Activated CD4-positive, alpha-beta memory T cell treated with anti-CD3 and anti-CD28 coated beads, Interleukin-2, amount 10 ng/mL, durations not matched to agents 7 days and 5 days (primary cell): ENCODE measurements around the gene ZXDC. TPM values are rescaled to one million over a fixed set of nuclear protein-coding genes. Genes with fewer than 3 reads are reported as not detected.

Experiments used
- CTCF ChIA-PET: fragments of 350-600 bp; sonication (Branson Sonifier 250); formaldehyde crosslinking; loops from one replicate; lab custom pipeline; 2021; ENCODE audit warnings: antibody characterized with exemption, inconsistent platforms; lab: Charles Lee
- POLR2A ChIA-PET: fragments of 350-600 bp; sonication (Branson Sonifier 250); formaldehyde crosslinking; loops from one replicate; lab custom pipeline; 2021; ENCODE audit warnings: antibody characterized with exemption; lab: Charles Lee
- DNase-seq: peaks from one replicate; pipeline ENCODE4 v3.0.0-alpha.2; 2020
- H3K27ac Mint-ChIP-seq: one replicate; pipeline ENCODE4 v1.8.0; 2021; ENCODE audit warnings: mild to moderate bottlenecking, mixed read lengths
- H3K27me3 Mint-ChIP-seq: one replicate; pipeline ENCODE4 v1.8.0; 2021; ENCODE audit warnings: mixed read lengths
- H3K36me3 Mint-ChIP-seq: one replicate; pipeline ENCODE4 v1.8.0; 2021; ENCODE audit warnings: low read depth, mixed read lengths
- H3K4me1 Mint-ChIP-seq: one replicate; pipeline ENCODE4 v1.8.0; 2021; ENCODE audit warnings: mixed read lengths
- H3K4me3 Mint-ChIP-seq: one replicate; pipeline ENCODE4 v1.8.0; 2021; ENCODE audit warnings: mild to moderate bottlenecking, mixed read lengths
- H3K9me3 Mint-ChIP-seq: one replicate; pipeline ENCODE4 v1.8.0; 2021; ENCODE audit warnings: mixed read lengths
- total RNA-seq, 2 experiments: library from RNA; stranded (reverse); gene quantifications; one replicate each; pipeline ENCODE4 v1.2.3, GENCODE V29; 2021

ZXDC gene
- total RNA-seq, 2 experiments from 2014 or later = 23.8 to 23.9 TPM

DNA sequence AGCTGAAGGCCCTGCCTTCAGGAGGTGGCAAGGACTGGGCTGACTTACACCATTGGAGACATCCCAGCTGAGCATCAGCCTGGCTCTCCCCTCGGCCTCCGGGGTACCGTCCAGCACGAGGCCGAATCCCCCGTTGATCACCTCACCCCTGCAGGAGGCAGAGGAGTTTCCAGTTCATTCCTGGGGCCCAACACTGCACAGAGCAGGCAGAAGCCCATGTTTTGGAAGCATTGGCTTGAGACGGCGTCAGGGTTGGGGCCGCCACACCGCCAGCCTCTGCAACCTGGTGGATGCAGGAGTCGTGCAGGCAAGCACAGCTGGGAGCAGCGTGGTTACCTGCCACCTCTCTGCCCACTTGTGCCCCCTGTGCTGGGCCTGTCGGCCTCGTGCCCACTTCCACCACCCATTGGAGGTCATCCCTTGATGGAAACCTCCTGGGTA is 7.7 kb upstream of the ZXDC start:
- Mint-ChIP-seq H3K9me3 (no peaks in the 10 kb centered on the region), H3K27me3 (no peaks in the 10 kb centered on the region), H3K27ac (no peak overlapping the region), H3K4me1 (peaks cover 13% of the 10 kb centered on the region), H3K36me3 (no peaks in the 10 kb centered on the region), H3K4me3 (no peak overlapping the region)
- CTCF ChIA-PET = no interaction called here
- DNase-seq = no peak
- POLR2A ChIA-PET = no interaction called here

DNA sequence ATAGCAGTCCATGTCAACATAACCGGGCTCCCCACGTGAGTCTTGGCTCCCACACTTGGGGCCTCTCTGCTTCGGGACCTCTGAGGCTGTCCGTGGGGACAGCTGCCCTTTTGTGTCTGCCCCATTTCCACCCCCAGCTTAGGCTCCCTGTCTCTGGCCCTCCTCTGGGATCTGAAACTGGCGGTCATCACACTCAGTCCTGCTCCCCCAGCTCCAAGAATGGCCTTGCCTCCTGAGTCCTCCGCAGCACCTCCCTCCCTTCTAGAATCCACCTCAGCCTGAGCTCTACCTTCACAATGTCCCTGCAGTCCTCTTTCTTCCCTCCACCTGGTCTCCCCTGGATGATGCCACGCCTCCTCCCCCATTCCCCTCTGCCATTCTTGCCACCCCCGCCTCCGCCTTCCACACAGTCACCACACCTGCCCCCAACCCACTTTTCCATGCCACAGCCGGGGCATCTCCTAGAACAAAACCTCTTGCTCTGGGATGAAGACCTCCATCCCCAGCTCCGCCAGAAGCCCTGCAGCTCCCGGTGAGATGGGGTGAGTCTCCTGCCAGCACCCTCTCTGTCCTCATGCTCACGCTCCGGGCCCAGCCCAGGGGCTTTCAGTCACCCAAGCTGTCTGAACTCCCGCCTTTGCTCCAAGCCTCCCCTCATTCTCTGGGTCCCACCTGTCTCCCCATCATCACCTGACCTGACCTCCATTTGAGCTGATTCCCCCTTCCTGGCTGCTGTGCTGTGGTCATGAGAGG is 7.0 kb upstream of the ZXDC start:
- ChIA-PET POLR2A (no interaction called here), CTCF (no interaction called here)
- H3K27ac Mint-ChIP-seq = no peak overlapping the region
- DNase-seq = no peak
- H3K27me3 Mint-ChIP-seq = no peaks in the 10 kb centered on the region
- no peaks in the 10 kb centered on the region for H3K9me3 Mint-ChIP-seq
- H3K4me3 Mint-ChIP-seq = no peak overlapping the region
- peaks cover 13% of the 10 kb centered on the region for H3K4me1 Mint-ChIP-seq
- no peaks in the 10 kb centered on the region for H3K36me3 Mint-ChIP-seq

DNA sequence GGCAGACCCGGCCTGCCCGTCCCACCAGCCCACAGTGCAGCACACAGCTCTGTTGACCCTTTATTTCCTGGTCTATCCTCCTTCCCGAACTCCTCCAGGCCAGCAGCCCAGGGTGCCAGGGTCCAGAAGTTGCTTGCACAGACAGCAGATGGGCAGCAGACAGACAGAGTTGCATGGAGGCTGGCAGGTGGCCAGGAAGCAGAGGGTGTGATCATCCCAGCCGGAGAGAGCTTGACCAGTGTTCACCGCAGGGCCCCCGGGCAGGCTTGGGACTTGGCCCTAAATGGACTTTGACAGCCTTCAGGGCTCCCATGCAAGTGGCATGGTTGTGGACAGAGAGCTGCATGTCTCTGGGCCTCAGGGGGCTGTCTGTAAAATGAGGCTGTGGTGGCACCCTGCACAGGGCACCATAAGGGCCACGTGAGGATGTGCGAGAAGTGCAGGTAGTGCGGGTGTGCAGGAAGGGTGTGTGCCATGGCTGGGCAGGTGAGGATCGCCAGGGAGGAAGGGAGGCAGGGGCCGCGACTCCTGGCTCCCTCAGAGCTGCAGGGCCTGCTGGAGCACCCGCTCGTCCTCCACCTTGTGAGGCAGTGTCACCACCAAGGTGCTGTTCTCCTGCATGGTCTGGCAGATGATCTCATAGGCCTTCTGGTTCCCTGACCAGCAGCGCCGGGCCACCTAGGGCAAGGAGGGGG is 6.3 kb upstream of the ZXDC start:
- DNase-seq = no peak
- Mint-ChIP-seq H3K27me3 (no peaks in the 10 kb centered on the region), H3K4me1 (peaks cover 11% of the 10 kb centered on the region), H3K36me3 (no peaks in the 10 kb centered on the region), H3K27ac (no peak overlapping the region), H3K4me3 (no peak overlapping the region), H3K9me3 (no peaks in the 10 kb centered on the region)
- ChIA-PET CTCF (no interaction called here), POLR2A (no interaction called here)

DNA sequence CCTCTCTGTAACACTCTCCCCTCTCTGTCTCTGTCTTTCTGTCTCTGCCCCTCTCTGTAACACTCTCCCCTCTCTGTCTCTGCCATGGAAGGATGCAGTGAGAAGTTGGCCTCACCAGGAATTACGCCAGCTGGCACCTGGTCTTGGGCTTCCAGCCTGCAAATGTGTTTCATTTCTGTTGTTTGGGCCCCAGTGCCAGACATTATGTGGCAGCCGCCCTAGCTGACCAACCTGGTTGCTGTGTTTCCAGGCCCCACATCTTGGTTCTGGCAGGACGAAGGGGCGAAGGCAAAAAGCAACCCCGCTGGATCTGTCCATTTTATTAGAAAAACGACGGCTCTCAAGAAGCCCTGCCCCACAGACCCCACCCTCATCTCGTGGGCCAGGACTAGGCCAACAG is 5.2 kb upstream of the ZXDC start:
- DNase-seq = no peak
- ChIA-PET POLR2A (no interaction called here), CTCF (no interaction called here)
- H3K27ac Mint-ChIP-seq = no peak overlapping the region
- H3K4me3 Mint-ChIP-seq = no peak overlapping the region
- no peaks in the 10 kb centered on the region for H3K27me3 Mint-ChIP-seq
- no peaks in the 10 kb centered on the region for H3K9me3 Mint-ChIP-seq
- H3K36me3 Mint-ChIP-seq = no peaks in the 10 kb centered on the region
- peaks cover 7% of the 10 kb centered on the region for H3K4me1 Mint-ChIP-seq

DNA sequence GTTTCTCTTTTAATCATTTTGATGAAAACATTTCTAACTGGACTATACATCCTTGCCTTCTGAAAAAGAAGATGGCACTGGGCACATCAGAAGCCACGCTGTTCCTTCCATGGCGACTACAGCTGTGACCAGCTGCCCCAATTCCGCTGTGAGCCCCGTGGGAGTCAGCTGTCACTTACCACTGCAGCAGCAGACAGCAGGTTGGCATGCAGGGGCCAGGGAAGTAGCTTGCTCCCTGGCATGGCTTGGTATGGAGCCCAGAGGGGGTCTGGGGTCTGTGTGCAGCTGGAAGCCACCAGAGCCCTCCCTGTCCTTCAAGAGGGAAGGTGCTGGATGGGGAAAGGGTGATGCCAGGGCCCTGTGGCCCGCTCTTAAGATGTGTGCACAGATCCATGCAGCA is 4.5 kb upstream of the ZXDC start:
- Mint-ChIP-seq H3K9me3 (no peaks in the 10 kb centered on the region), H3K4me1 (peaks cover 7% of the 10 kb centered on the region), H3K27me3 (no peaks in the 10 kb centered on the region), H3K36me3 (no peaks in the 10 kb centered on the region), H3K27ac (no peak overlapping the region), H3K4me3 (no peak overlapping the region)
- no peak for DNase-seq
- ChIA-PET CTCF (no interaction called here), POLR2A (no interaction called here)

DNA sequence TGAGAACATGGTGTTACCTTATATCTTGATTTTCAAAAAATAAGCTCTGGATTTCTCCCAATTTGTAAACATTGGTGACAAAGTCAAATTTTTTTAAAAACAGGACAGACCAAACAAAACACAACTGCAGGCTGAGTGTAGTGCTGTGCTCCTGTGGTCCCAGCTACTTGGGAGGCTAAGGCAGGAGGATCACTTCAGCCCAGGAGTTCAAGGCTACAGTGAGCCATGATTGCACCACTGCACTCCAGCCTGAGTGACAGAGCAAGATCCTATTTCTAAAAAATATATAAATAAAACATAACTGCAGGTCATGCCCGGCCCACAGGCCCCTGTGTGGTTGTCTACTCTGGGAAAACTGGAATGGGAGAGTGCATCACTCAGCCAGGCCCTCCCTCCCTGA is 4.0 kb upstream of the ZXDC start:
- CTCF ChIA-PET = no interaction called here
- no peaks in the 10 kb centered on the region for H3K27me3 Mint-ChIP-seq
- DNase-seq = no peak
- POLR2A ChIA-PET = no interaction called here
- H3K27ac Mint-ChIP-seq = no peak overlapping the region
- no peaks in the 10 kb centered on the region for H3K9me3 Mint-ChIP-seq
- H3K4me1 Mint-ChIP-seq = peaks cover 9% of the 10 kb centered on the region
- H3K36me3 Mint-ChIP-seq = peaks cover 2% of the 10 kb centered on the region
- no peak overlapping the region for H3K4me3 Mint-ChIP-seq

DNA sequence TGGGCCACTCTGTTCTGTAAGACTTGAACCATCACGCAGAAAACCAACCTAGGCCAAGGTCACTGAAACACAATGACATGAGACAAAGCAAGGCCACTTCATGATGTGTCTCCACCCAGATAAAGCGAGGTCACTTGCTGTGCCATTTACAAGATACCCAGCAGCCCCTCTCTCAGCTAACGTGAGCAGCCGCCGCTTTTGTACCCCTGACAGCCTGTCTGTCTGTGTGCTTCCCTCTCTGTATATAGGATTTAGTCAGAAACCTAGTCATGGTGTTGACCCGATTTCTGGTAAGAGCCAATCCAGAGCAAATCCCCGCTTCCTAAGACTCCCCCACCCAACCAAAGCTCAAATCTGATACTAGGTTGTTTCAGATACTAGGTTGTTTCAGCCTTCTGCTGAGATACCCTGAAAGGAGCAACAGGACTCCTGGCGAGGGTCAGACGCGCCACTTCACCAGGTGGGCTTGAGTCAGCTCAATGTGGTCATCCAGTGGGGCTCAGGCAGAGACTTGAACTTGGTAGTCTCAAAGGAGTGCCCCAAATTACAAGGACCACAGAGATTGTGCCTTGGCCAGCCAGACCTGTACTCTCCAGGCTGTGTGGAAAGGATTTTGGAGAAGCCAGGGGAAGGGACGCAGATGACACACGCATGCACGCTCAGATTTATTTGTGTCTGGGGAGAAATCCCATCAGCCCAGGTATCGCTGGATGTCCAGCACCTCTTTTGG is 3.1 kb upstream of the ZXDC start:
- no peaks in the 10 kb centered on the region for H3K9me3 Mint-ChIP-seq
- H3K27me3 Mint-ChIP-seq = no peaks in the 10 kb centered on the region
- H3K36me3 Mint-ChIP-seq = peaks cover 7% of the 10 kb centered on the region
- ChIA-PET POLR2A (no interaction called here), CTCF (no interaction called here)
- no peak overlapping the region for H3K4me3 Mint-ChIP-seq
- DNase-seq = no peak
- H3K27ac Mint-ChIP-seq = no peak overlapping the region
- peaks cover 18% of the 10 kb centered on the region for H3K4me1 Mint-ChIP-seq

DNA sequence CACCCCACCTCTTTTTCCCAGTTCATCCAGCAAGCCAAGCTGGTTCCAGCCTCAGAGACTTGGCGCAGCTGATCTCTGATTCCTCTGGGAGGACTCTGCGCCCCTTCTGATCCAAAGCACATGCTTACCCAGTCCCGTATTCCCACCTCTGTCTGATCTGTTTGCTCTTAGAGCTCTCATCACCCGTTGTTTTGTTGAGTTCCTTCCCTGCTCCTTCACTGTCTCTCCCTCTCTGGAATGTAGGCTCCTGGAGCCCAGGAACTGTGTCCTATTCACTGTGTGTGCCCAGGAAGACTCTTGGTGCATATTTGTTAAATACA is 1.3 kb upstream of the ZXDC start:
- peak overlapping the region; percentile 74 for H3K27ac Mint-ChIP-seq
- H3K27me3 Mint-ChIP-seq = no peaks in the 10 kb centered on the region
- H3K4me1 Mint-ChIP-seq = peaks cover 35% of the 10 kb centered on the region
- ChIA-PET POLR2A (interaction anchor here (0.7 kb wide), 1 partner anchor 17 kb away, joined by 3 read pairs; no protein-coding TSS in a partner anchor), CTCF (interaction anchor here (0.9 to 1.1 kb wide), 2 partner anchors 46 to 504 kb away, joined by 3 to 4 read pairs; no protein-coding TSS in a partner anchor)
- peak overlapping the region; percentile 78 for H3K4me3 Mint-ChIP-seq
- H3K36me3 Mint-ChIP-seq = peaks cover 24% of the 10 kb centered on the region
- no peak for DNase-seq
- H3K9me3 Mint-ChIP-seq = no peaks in the 10 kb centered on the region

DNA sequence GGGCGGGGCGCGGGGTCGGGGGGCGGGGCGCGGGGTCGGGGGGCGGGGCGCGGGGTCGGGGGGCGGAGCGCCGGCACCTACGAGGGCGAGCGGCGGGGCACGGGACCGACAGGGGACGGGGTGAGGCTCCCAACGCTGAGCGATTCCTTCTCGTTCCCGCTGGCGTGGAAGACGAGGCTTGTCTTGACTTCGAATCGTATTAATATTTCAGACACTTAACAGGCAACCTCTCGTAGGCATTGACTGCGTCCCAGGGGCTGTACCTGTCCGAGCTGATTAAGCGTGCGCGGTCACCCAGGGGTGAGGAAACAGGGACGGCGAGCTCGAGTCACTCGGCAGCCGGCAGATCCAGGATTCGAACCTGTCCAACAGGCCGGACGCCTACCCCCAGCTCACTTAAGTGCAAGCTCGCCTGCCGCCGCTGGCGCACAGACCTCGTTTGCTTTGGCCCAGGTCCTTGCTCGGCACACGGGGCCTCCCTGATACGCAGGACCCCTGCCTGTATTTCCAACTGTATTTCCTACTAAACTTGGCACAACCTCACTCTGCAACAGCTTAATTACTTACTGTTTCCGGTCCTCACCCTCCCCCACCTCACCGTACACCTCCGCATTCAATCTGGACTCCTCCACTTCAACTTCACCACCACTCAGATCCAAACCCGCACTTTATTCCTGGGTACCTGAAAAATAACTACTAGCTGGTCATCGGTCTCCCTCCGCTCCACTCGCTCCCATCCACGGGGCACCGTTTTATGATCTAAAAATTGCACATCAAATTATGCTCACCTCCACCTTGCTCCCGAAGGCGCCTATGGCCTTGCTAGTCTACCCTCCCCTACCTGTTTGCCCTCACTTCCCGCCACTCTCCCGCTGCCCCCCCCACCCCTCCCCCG is 722 bp upstream of the ZXDC start:
- Mint-ChIP-seq H3K27ac (peak overlapping the region; percentile 62), H3K36me3 (peaks cover 27% of the 10 kb centered on the region), H3K4me1 (peaks cover 38% of the 10 kb centered on the region), H3K9me3 (no peaks in the 10 kb centered on the region), H3K27me3 (no peaks in the 10 kb centered on the region), H3K4me3 (peak overlapping the region; percentile 78)
- ChIA-PET CTCF (interaction anchor here (0.9 to 1.1 kb wide), 3 partner anchors 46 to 1006 kb away, joined by 3 to 4 read pairs (median 3); no protein-coding TSS in a partner anchor), POLR2A (interaction anchor here (0.6 to 2.5 kb wide), 5 partner anchors 10 to 17 kb away, joined by 3 to 7 read pairs (median 4); no protein-coding TSS in a partner anchor)
- no peak for DNase-seq

DNA sequence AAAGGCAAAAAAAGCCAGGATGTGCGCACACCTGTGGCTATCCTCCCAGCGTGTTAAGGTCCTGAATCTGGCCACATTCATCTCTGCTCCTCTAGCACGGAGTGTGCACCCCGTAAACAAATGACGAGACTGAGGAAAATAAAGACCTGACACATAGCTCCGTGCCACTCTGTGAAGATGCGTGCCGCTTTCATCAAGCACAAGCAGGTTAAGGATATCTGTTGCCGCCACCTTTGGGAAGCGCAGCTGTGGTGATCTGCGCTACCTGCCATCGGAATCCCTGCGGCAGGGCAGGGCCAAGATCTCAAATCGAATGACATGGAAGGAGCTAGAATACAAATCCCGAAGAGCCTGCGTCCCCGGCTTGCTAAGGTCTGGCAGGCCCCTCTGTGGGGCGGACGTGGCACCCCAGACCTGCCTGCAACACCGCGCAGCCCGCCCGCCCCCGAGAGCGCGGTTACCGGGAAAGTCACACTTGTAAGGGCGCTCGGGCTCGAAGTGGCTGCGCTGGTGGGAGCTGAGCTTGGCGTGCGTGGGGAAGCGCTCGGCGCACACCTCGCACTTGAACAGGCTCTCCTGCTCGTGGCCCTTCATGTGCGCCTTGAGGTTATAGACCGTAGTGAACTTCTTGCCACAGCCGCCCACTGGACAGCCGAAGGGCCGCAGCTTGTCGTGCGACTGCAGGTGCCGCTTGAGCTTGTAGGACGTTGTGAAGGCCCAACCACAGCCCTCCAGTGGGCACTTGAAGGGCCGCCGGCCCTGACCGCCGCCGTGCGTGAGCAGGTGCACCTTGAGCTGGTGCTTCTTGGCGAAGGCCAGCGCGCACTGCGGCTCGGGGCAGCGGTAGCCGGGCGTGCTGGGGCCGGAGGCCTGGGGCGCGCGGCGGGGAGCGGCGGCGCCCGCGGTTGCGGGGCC is 936 bp downstream of the ZXDC start:
- Mint-ChIP-seq H3K4me1 (peaks cover 44% of the 10 kb centered on the region), H3K27me3 (no peaks in the 10 kb centered on the region), H3K27ac (peak overlapping the region; percentile 85), H3K36me3 (peaks cover 43% of the 10 kb centered on the region), H3K9me3 (no peaks in the 10 kb centered on the region), H3K4me3 (peak overlapping the region; percentile 89)
- POLR2A ChIA-PET = interaction anchor here (1.0 to 2.5 kb wide), 5 partner anchors 9 to 22 kb away, joined by 3 to 7 read pairs (median 4); no protein-coding TSS in a partner anchor
- CTCF ChIA-PET = interaction anchor here (1.0 kb wide), 1 partner anchor 558 kb away, joined by 3 read pairs; no protein-coding TSS in a partner anchor
- DNase-seq = peak; percentile 47

DNA sequence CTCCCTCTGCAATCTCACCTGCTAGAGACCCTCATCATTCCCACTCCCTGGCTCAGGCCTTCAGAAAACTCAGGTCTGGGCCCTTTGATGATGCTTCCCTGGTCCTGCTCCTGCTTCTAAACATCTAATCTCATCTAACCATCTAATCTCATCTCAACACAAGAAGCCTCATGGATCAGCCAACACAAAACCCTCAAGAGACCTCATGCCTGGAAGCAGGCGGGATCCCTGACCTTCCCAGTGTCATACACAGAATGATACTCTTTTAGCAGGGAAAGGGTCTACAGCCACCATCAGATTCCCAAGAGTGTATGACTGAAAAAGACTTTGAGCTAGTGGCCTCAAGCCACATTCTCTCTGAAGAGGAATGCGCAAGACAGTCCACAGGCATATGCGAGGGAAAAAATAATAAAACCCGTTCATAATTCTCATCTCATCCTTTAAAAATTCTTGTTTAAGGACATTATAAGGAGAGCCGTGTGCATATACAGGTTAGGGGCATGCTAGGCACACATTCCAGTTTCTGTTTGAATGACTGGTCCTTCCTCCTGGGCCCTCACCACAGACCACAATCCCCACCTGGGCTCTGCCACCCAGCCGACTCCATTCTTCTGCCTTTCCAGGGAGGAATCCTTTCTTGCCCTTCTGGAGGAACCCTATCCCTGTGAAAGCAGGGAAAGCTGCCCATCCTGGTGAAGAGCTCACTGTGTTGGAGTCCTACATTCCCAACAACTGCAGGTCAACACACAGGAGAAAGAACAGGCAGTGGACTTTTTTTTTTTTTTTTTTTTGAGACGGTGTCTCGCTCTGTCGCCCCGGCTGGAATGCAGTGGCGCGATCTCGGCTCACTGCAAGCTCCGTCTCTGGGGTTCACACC is 2.2 kb downstream of the ZXDC start:
- ChIA-PET CTCF (interaction anchor here (0.5 to 0.9 kb wide), 3 partner anchors 10 to 344 kb away, joined by 3 to 9 read pairs (median 3); no protein-coding TSS in a partner anchor), POLR2A (interaction anchor here (1.1 to 2.5 kb wide), 3 partner anchors 7 to 21 kb away, joined by 4 to 7 read pairs (median 4); no protein-coding TSS in a partner anchor)
- Mint-ChIP-seq H3K27me3 (no peaks in the 10 kb centered on the region), H3K36me3 (peaks cover 55% of the 10 kb centered on the region), H3K27ac (peak overlapping the region; percentile 8), H3K4me3 (peak overlapping the region; percentile 89), H3K4me1 (peaks cover 56% of the 10 kb centered on the region), H3K9me3 (no peaks in the 10 kb centered on the region)
- no peak for DNase-seq
